Fibroblast of upper back skin (primary cell): ENCODE measurements around the gene PARD6G.
A peak's percentile ranks its signal among the peaks of the same experiment; 100 is the strongest.

Source experiments
- DNase-seq: peaks from one replicate; pipeline ENCODE4 v3.0.0-alpha.2; 2013

The PARD6G gene

GRCh38 chr18:80205294-80205693, 42.0 kb downstream of the PARD6G start:
- DNase-seq, result no peak

- DNase-seq, result no peak
These were observed 43.2 kb downstream of the PARD6G start for GRCh38 chr18:80204142-80204541.

GRCh38 chr18:80203249-80203648, 44.1 kb downstream of the PARD6G start:
- DNase-seq, result no peak

GRCh38 chr18:80202264-80202998, 44.9 kb downstream of the PARD6G start:
- DNase-seq, result no peak

- DNase-seq, result no peak
These were observed 45.6 kb downstream of the PARD6G start for GRCh38 chr18:80201739-80202138.

- DNase-seq, result no peak
These were observed 46.2 kb downstream of the PARD6G start for GRCh38 chr18:80200932-80201672.

GRCh38 chr18:80200171-80200931, 47.0 kb downstream of the PARD6G start:
- DNase-seq, result no peak

- DNase-seq, result peak; percentile 30
These were observed 48.1 kb downstream of the PARD6G start for GRCh38 chr18:80198994-80199748.

- no peak for DNase-seq
These were observed 48.9 kb downstream of the PARD6G start for GRCh38 chr18:80198391-80198790.

GRCh38 chr18:80197528-80197927, 49.8 kb downstream of the PARD6G start:
- DNase-seq, result no peak

GRCh38 chr18:80196528-80197320, 50.6 kb downstream of the PARD6G start:
- DNase-seq, result peak; percentile 40

GRCh38 chr18:80194874-80195570, 52.3 kb downstream of the PARD6G start:
- DNase-seq, result no peak

GRCh38 chr18:80193701-80194100, 53.6 kb downstream of the PARD6G start:
- no peak for DNase-seq

- DNase-seq, result no peak
These were observed 54.5 kb downstream of the PARD6G start for GRCh38 chr18:80192653-80193385.

GRCh38 chr18:80191907-80192652, 55.2 kb downstream of the PARD6G start:
- DNase-seq, result no peak

GRCh38 chr18:80191264-80191663, 56.0 kb downstream of the PARD6G start:
- no peak for DNase-seq

- DNase-seq, result no peak
These were observed 57.0 kb downstream of the PARD6G start for GRCh38 chr18:80190311-80190710.

- DNase-seq, result no peak
These were observed 57.8 kb downstream of the PARD6G start for GRCh38 chr18:80189531-80189865.

GRCh38 chr18:80188643-80189530, 58.4 kb downstream of the PARD6G start:
- no peak for DNase-seq
